Suprapubic skin (tissue), 4 donors: ENCODE results near the gene CCDC40.

Experiments
- EP300 ChIP-seq: sonication (generic); formaldehyde crosslinking; IDR thresholded peaks from one replicate; pipeline ENCODE4 v1.6.1; 2017; ENCODE audit warnings: antibody characterized with exemption
- POLR2A ChIP-seq, 2 donors: fragments of 450-650 bp; IDR thresholded peaks; one replicate each; pipeline ENCODE4 v1.6.1; 2017; ENCODE audit warnings: antibody characterized with exemption in 2 of 2, mild to moderate bottlenecking in 2 of 2, moderate library complexity in 2 of 2
- POLR2AphosphoS5 ChIP-seq, 3 donors: sonication (generic); formaldehyde crosslinking; IDR thresholded peaks; one replicate each; pipeline ENCODE4 v1.6.1; 2017; ENCODE audit warnings: antibody characterized with exemption in 3 of 3
- TF ChIP-seq, protein P1 (sequence below), 2 donors: fragments of 200-600 bp in 1 of 2; fragments of 450-650 bp in 1 of 2; sonication (generic) in 1 of 2; IDR thresholded peaks; one replicate each; pipeline ENCODE4 v1.5.1; 2016 to 2019; ENCODE audit warnings: antibody characterized with exemption in 2 of 2, mild to moderate bottlenecking in 1 of 2, moderate library complexity in 1 of 2

DNA sequence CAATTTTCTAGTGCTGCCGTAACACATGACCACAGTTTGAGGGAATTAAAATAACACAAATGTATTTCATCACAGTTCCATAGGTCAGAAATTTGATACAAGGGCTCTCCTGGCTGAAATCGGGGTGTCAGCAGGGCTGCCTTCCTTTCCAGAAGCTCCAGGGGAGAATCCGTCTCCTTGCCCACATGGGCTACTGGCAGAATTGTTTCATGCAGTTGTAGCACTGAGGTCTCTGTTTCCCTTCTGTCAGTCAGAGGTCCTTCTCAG, 89.9 kb downstream of the CCDC40 start:
- TF ChIP-seq, protein P1, sequence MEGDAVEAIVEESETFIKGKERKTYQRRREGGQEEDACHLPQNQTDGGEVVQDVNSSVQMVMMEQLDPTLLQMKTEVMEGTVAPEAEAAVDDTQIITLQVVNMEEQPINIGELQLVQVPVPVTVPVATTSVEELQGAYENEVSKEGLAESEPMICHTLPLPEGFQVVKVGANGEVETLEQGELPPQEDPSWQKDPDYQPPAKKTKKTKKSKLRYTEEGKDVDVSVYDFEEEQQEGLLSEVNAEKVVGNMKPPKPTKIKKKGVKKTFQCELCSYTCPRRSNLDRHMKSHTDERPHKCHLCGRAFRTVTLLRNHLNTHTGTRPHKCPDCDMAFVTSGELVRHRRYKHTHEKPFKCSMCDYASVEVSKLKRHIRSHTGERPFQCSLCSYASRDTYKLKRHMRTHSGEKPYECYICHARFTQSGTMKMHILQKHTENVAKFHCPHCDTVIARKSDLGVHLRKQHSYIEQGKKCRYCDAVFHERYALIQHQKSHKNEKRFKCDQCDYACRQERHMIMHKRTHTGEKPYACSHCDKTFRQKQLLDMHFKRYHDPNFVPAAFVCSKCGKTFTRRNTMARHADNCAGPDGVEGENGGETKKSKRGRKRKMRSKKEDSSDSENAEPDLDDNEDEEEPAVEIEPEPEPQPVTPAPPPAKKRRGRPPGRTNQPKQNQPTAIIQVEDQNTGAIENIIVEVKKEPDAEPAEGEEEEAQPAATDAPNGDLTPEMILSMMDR (IDR thresholded peaks at IDR 0.05), result no peak
- TF ChIP-seq POLR2A (IDR thresholded peaks at IDR 0.05) (no peak), POLR2AphosphoS5 (IDR thresholded peaks at IDR 0.05) (no peak), EP300 (no peak)
